OCI-LY7 (cell line): Measurements from ENCODE around the gene AKAP13. TPM values are rescaled to one million over a fixed set of nuclear protein-coding genes. Genes with fewer than 3 reads are reported as not detected.

ENCODE experiments used
- BruUV-seq: library from RNA; stranded (reverse); fragments of 400-500 nt; replicated peaks from 2 replicates; lab custom pipeline; 2021; lab: Mats Ljungman, UMichigan
- CTCF ChIA-PET: fragments of 300-600 bp; sonication (Branson Sonifier 250); formaldehyde crosslinking; loops from one replicate; lab custom pipeline; 2022; ENCODE audit warnings: antibody characterized with exemption; ENCODE audit not compliant: unreplicated experiment; lab: Charles Lee
- POLR2A ChIA-PET: fragments of 300-600 bp; sonication (Branson Sonifier 250); formaldehyde crosslinking; loops from one replicate; lab custom pipeline; 2022; ENCODE audit warnings: antibody characterized with exemption; lab: Charles Lee
- DNase-seq: peaks from one replicate; pipeline ENCODE4 v3.0.0-alpha.2; 2015; ENCODE audit warnings: low spot score
- H2AFZ ChIP-seq: fragments of 200-600 bp; sonication (generic), shearing (Covaris generic); 2 replicates; pipeline ENCODE4 v1.6.1; 2014; ENCODE audit warnings: mild to moderate bottlenecking, antibody characterized with exemption, low read length, moderate library complexity
- H3K27ac ChIP-seq: fragments of 200-600 bp; sonication (generic); 2 replicates; pipeline ENCODE4 v1.5.1; 2014; ENCODE audit warnings: mixed run types, low read depth, mild to moderate bottlenecking, moderate library complexity, low read length, inconsistent platforms; ENCODE audit not compliant: poor library complexity, severe bottlenecking
- H3K36me3 ChIP-seq: fragments of 200-600 bp; sonication (generic); 2 replicates; pipeline ENCODE4 v1.6.1; 2014; ENCODE audit warnings: mild to moderate bottlenecking, antibody characterized with exemption, low read length, moderate library complexity, mixed read lengths; ENCODE audit not compliant: insufficient read depth
- H3K4me1 ChIP-seq: fragments of 200-600 bp; sonication (generic); 2 replicates; pipeline ENCODE4 v1.5.1; 2014; ENCODE audit warnings: mild to moderate bottlenecking, low read length; ENCODE audit not compliant: insufficient read depth, poor library complexity, severe bottlenecking
- H3K4me2 ChIP-seq: fragments of 200-600 bp; sonication (generic); 2 replicates; pipeline ENCODE4 v1.6.1; 2014; ENCODE audit warnings: mild to moderate bottlenecking, low read length
- H3K4me3 ChIP-seq: fragments of 200-600 bp; sonication (generic); 2 replicates; pipeline ENCODE4 v1.5.1; 2014; ENCODE audit warnings: mild to moderate bottlenecking, low read depth, low read length; ENCODE audit not compliant: poor library complexity, severe bottlenecking
- H3K79me2 ChIP-seq: fragments of 200-600 bp; sonication (generic); 2 replicates; pipeline ENCODE4 v1.6.1; 2016; ENCODE audit warnings: low read depth, mild to moderate bottlenecking, low read length, moderate library complexity, mixed read lengths; ENCODE audit not compliant: insufficient read depth
- H3K9me2 ChIP-seq: fragments of 200-600 bp; sonication (generic); 2 replicates; pipeline ENCODE4 v1.6.1; 2016; ENCODE audit warnings: mild to moderate bottlenecking, low read length, mixed read lengths; ENCODE audit not compliant: insufficient read depth
- H3K9me3 ChIP-seq: fragments of 200-600 bp; sonication (generic); 2 replicates; pipeline ENCODE4 v1.6.1; 2014; ENCODE audit warnings: mild to moderate bottlenecking, mixed run types, low read length, mixed read lengths
- H4K20me1 ChIP-seq: fragments of 200-600 bp; sonication (generic); 2 replicates; pipeline ENCODE4 v1.6.1; 2014; ENCODE audit warnings: mild to moderate bottlenecking, antibody characterized with exemption, low read length, moderate library complexity, mixed read lengths; ENCODE audit not compliant: insufficient read depth
- CTCF ChIP-seq: fragments of 200-600 bp; sonication (generic); conservative IDR thresholded peaks from 2 replicates; pipeline ENCODE4 v1.5.1; 2014; ENCODE audit warnings: mild to moderate bottlenecking, antibody characterized with exemption, low read length, moderate library complexity, mixed read lengths
- EZH2phosphoT487 ChIP-seq: fragments of 200-600 bp; sonication (generic); IDR thresholded peaks from 2 replicates; pipeline ENCODE4 v1.6.1; 2018; ENCODE audit warnings: low read depth, borderline replicate concordance, mild to moderate bottlenecking, mixed run types, antibody characterized with exemption, low read length, moderate library complexity, mixed read lengths
- intact Hi-C: fragments of 100-400 bp; cut with micrococcal nuclease; formaldehyde crosslinking; loops from one replicate; pipeline ENCODE4 v1.10.0; 2022; ENCODE audit not compliant: unreplicated experiment
- total RNA-seq, 2 experiments: library from RNA; depleted of rRNA in 1 of 2; stranded (reverse); fragments of >200 nt in 1 of 2; shearing (Covaris generic) in 1 of 2; gene quantifications; 2 replicates each; pipeline ENCODE4 v1.2.3, GENCODE V29; 2014 to 2022

The AKAP13 gene
- total RNA-seq, 2 experiments from 2014 or later: 140 to 250 TPM

- Histone ChIP-seq H3K4me2 (no peak overlapping the region), H3K9me3 (no peaks in the 10 kb centered on the region), H3K27ac (no peak overlapping the region), H4K20me1 (no peaks in the 10 kb centered on the region), H3K9me2 (no peaks in the 10 kb centered on the region), H3K4me1 (no peaks in the 10 kb centered on the region), H2AFZ (no peak overlapping the region), H3K4me3 (no peak overlapping the region), H3K79me2 (0 out of 2 replicates have a peak, but pooled peaks cover 4% of the 10 kb centered on the region), H3K36me3 (peaks cover 61% of the 10 kb centered on the region)
- no peak for DNase-seq
- no TSS peak for BruUV-seq
- intact Hi-C loops: no loop called here
- CTCF ChIA-PET: interaction anchor here (0.5 kb wide), 1 partner anchor 247 kb away, joined by 3 read pairs; the partner anchor contains the start of gene AKAP13
- POLR2A ChIA-PET: interaction anchor here (0.9 to 2.1 kb wide), 2 partner anchors 9 to 23 kb away, joined by 3 to 6 read pairs; no protein-coding TSS in a partner anchor
- TF ChIP-seq EZH2phosphoT487 (no peak), CTCF (no peak)
Measured at GRCh38 chr15:85627213-85627935, 247.0 kb downstream of the AKAP13 start.

GRCh38 chr15:85630311-85630710 is 249.9 kb downstream of the AKAP13 start:
- H3K27ac ChIP-seq: no peak overlapping the region
- TF ChIP-seq EZH2phosphoT487: no peak
- no peak for TF ChIP-seq CTCF
- H3K79me2 ChIP-seq: 0 out of 2 replicates have a peak, but pooled peaks cover 4% of the 10 kb centered on the region
- H3K4me3 ChIP-seq: no peak overlapping the region
- H3K9me3 ChIP-seq: 0 out of 2 replicates have a peak, but pooled peaks cover 5% of the 10 kb centered on the region
- H3K36me3 ChIP-seq: peaks cover 54% of the 10 kb centered on the region
- no TSS peak for BruUV-seq
- H3K4me1 ChIP-seq: peaks cover 11% of the 10 kb centered on the region
- intact Hi-C loops: no loop called here
- ChIA-PET POLR2A (no interaction called here), CTCF (no interaction called here)
- no peak overlapping the region for H3K4me2 ChIP-seq
- no peaks in the 10 kb centered on the region for H3K9me2 ChIP-seq
- no peak overlapping the region for H2AFZ ChIP-seq
- H4K20me1 ChIP-seq: no peaks in the 10 kb centered on the region
- no peak for DNase-seq

GRCh38 chr15:85631018-85631417 is 250.6 kb downstream of the AKAP13 start:
- Histone ChIP-seq H3K4me3 (no peak overlapping the region), H2AFZ (no peak overlapping the region), H3K4me1 (peaks cover 11% of the 10 kb centered on the region), H3K27ac (no peak overlapping the region), H3K4me2 (no peak overlapping the region), H3K79me2 (peaks cover 7% of the 10 kb centered on the region; the same call in 1 of the 2 replicates), H4K20me1 (no peaks in the 10 kb centered on the region), H3K9me3 (0 out of 2 replicates have a peak, but pooled peaks cover 5% of the 10 kb centered on the region), H3K36me3 (peaks cover 47% of the 10 kb centered on the region), H3K9me2 (no peaks in the 10 kb centered on the region)
- intact Hi-C loops: no loop called here
- ChIA-PET CTCF (no interaction called here), POLR2A (no interaction called here)
- TSS peak; percentile 29 for BruUV-seq
- TF ChIP-seq CTCF (no peak), EZH2phosphoT487 (no peak)
- DNase-seq: no peak
